GM23338 (cell line): Measurements from ENCODE around the gene GBF1. TPM values are rescaled to one million over a fixed set of nuclear protein-coding genes. Genes with fewer than 3 reads are reported as not detected.

Experiments used
- ATAC-seq: fragments of 200-7000 bp; cut with Tn5 transposase; 3 replicates; pipeline ENCODE4 v1.9.1; 2020
- DNase-seq: peaks from one replicate; pipeline ENCODE4 v3.0.0-alpha.2; 2015; ENCODE audit warnings: low spot score
- H2AFZ ChIP-seq: fragments of 200-600 bp; sonication (generic); 2 replicates; pipeline ENCODE4 v1.8.0; 2016; ENCODE audit warnings: antibody characterized with exemption, mild to moderate bottlenecking, moderate library complexity
- H3F3A ChIP-seq: fragments of 200-600 bp; sonication (generic); replicated peaks from 2 replicates; pipeline ENCODE4 v1.8.0; 2017; ENCODE audit warnings: antibody characterized with exemption, mixed run types, low read depth
- H3K27ac ChIP-seq: fragments of 200-600 bp; sonication (generic); 2 replicates; pipeline ENCODE4 v1.6.1; 2016; ENCODE audit warnings: low read depth
- H3K27me3 ChIP-seq: fragments of 200-600 bp; sonication (generic); 2 replicates; pipeline ENCODE4 v1.8.0; 2016; ENCODE audit warnings: mild to moderate bottlenecking, mixed run types, moderate library complexity; ENCODE audit not compliant: insufficient read depth
- H3K36me3 ChIP-seq: fragments of 200-600 bp; sonication (generic); 2 replicates; pipeline ENCODE4 v1.8.0; 2016; ENCODE audit warnings: mild to moderate bottlenecking; ENCODE audit not compliant: insufficient read depth
- H3K4me1 ChIP-seq: fragments of 200-600 bp; sonication (generic); 2 replicates; pipeline ENCODE4 v1.8.0; 2016; ENCODE audit warnings: mild to moderate bottlenecking, moderate library complexity; ENCODE audit not compliant: insufficient read depth
- H3K4me2 ChIP-seq: fragments of 200-600 bp; sonication (generic); 2 replicates; pipeline ENCODE4 v1.7.1; 2017; ENCODE audit warnings: mixed run types
- H3K4me3 ChIP-seq: fragments of 200-600 bp; sonication (generic); 2 replicates; pipeline ENCODE4 v1.6.1; 2016; ENCODE audit warnings: mixed run types
- H3K79me2 ChIP-seq: fragments of 200-600 bp; sonication (generic); replicated peaks from 2 replicates; pipeline ENCODE4 v1.8.0; 2017; ENCODE audit warnings: mild to moderate bottlenecking; ENCODE audit not compliant: insufficient read depth
- H3K9me2 ChIP-seq: fragments of 200-600 bp; sonication (generic); 2 replicates; pipeline ENCODE4 v1.8.0; 2017; ENCODE audit not compliant: insufficient read depth
- H4K20me1 ChIP-seq: fragments of 200-600 bp; sonication (generic); replicated peaks from 2 replicates; pipeline ENCODE4 v1.8.0; 2017; ENCODE audit warnings: mild to moderate bottlenecking; ENCODE audit not compliant: insufficient read depth
- H3K27ac Mint-ChIP-seq: 2 replicates; pipeline ENCODE4 v1.8.0; 2020; ENCODE audit warnings: inconsistent platforms, mild to moderate bottlenecking, moderate library complexity, mixed read lengths
- H3K27me3 Mint-ChIP-seq: 3 replicates; pipeline ENCODE4 v1.8.0; 2022; ENCODE audit warnings: low read depth, mild to moderate bottlenecking, moderate library complexity, mixed read lengths, inconsistent platforms; ENCODE audit not compliant: insufficient read depth, poor library complexity
- H3K36me3 Mint-ChIP-seq: 3 replicates; pipeline ENCODE4 v1.8.0; 2021; ENCODE audit warnings: low read depth, mild to moderate bottlenecking, inconsistent platforms, moderate library complexity, mixed read lengths
- H3K4me1 Mint-ChIP-seq: 3 replicates; pipeline ENCODE4 v1.8.0; 2020; ENCODE audit warnings: mild to moderate bottlenecking, inconsistent platforms, mixed read lengths
- H3K4me3 Mint-ChIP-seq: 3 replicates; pipeline ENCODE4 v1.8.0; 2021; ENCODE audit warnings: moderate library complexity, mild to moderate bottlenecking, inconsistent platforms, mixed read lengths
- H3K9me3 Mint-ChIP-seq: 3 replicates; pipeline ENCODE4 v1.8.0; 2020; ENCODE audit warnings: moderate library complexity, mild to moderate bottlenecking, inconsistent platforms, mixed read lengths
- CREB1 ChIP-seq: fragments of 250-450 bp; sonication (Bioruptor Pico); IDR thresholded peaks from 2 replicates; pipeline ENCODE4 v1.5.0; 2020; ENCODE audit warnings: low read depth, mild to moderate bottlenecking, moderate library complexity
- EZH2 ChIP-seq: fragments of 200-600 bp; sonication (generic); IDR thresholded peaks from one replicate; pipeline ENCODE4 v1.8.0; 2017; ENCODE audit warnings: antibody characterized with exemption, mild to moderate bottlenecking, low read depth; ENCODE audit not compliant: unreplicated experiment
- EZH2phosphoT487 ChIP-seq: fragments of 200-600 bp; sonication (generic); IDR thresholded peaks from one replicate; pipeline ENCODE4 v1.8.1; 2018; ENCODE audit warnings: antibody characterized with exemption; ENCODE audit not compliant: unreplicated experiment
- JUNB ChIP-seq: IDR thresholded peaks from one replicate; pipeline ENCODE4 v1.6.1; 2016; ENCODE audit warnings: antibody characterized with exemption; ENCODE audit not compliant: unreplicated experiment
- NANOG ChIP-seq: IDR thresholded peaks from 2 replicates; pipeline ENCODE4 v1.6.1; 2016; ENCODE audit warnings: antibody characterized with exemption, borderline replicate concordance
- POLR2AphosphoS5 ChIP-seq: IDR thresholded peaks from 2 replicates; pipeline ENCODE4 v1.6.1; 2016; ENCODE audit warnings: antibody characterized with exemption, low read depth
- STAT1 ChIP-seq: IDR thresholded peaks from one replicate; pipeline ENCODE4 v1.6.1; 2016; ENCODE audit warnings: antibody characterized with exemption; ENCODE audit not compliant: unreplicated experiment
- ZNF114 ChIP-seq: fragments of 250-450 bp; sonication (Bioruptor Pico); IDR thresholded peaks from 2 replicates; pipeline ENCODE4 v1.5.0; 2020; ENCODE audit warnings: mild to moderate bottlenecking, moderate library complexity
- ZNF331 ChIP-seq: fragments of 250-450 bp; sonication (Bioruptor Pico); IDR thresholded peaks from 2 replicates; pipeline ENCODE4 v1.5.0; 2020; ENCODE audit warnings: low read depth, mild to moderate bottlenecking, moderate library complexity
- polyA plus RNA-seq: library from polyadenylated mRNA; unstranded; fragments of >200 nt; fragmentation: Nextera tagmentation; extraction: Ambion mirVana; gene quantifications from 2 replicates; pipeline ENCODE4 v1.2.1, GENCODE V29; 2016
- total RNA-seq: library from RNA; depleted of rRNA; stranded (reverse); fragments of >200 nt; shearing (Covaris generic); gene quantifications from 2 replicates; pipeline ENCODE4 v1.2.3, GENCODE V29; 2014
- TF ChIP-seq, protein P1 (sequence below): IDR thresholded peaks from one replicate; pipeline ENCODE4 v1.6.1; 2018; ENCODE audit warnings: antibody characterized with exemption; ENCODE audit not compliant: unreplicated experiment
- TF ChIP-seq, protein P2 (sequence below): fragments of 250-450 bp; sonication (Bioruptor Pico); IDR thresholded peaks from 2 replicates; pipeline ENCODE4 v1.5.0; 2020; ENCODE audit warnings: mild to moderate bottlenecking, moderate library complexity
- TF ChIP-seq, protein P3 (sequence below): IDR thresholded peaks from 2 replicates; pipeline ENCODE4 v1.6.1; 2016; ENCODE audit warnings: antibody characterized with exemption
- TF ChIP-seq, protein P4 (sequence below), 2 experiments: fragments of 200-600 bp in 1 of 2; sonication (generic) in 1 of 2; conservative IDR thresholded peaks; 2 replicates each; pipeline versions ENCODE4 v1.5.1 to v1.6.1; 2016 to 2017; ENCODE audit warnings: antibody characterized with exemption in 2 of 2, low read depth in 2 of 2, mild to moderate bottlenecking in 2 of 2, moderate library complexity in 1 of 2

The GBF1 gene
- total and polyA plus RNA-seq, 2 experiments from 2014 or later = 6.5 to 27.2 TPM

DNA sequence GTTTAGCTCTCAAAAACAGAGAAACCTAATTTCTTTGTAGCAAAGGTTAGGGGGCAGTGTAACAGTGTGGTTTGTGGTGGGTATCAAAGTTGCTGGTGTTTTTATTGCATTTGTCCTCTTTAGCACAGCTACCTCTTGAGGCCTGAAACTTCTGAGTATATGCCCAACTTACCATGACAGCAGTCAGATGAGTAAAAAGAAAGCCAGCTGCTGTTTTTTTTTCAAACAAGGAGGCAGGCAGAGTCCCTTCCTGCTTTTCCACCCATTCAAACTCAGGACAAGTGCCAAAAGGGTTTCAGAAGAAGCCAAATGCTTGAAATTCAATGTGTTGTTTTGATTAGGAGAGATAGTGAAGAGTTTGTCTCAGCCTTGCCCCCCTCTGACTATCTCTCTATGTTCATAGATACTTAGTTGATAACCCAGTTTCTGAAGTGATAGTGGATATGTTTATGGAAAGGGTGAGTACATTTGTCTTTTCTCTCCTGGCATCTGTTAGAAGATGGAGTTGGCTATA is 23.1 kb downstream of the GBF1 start (continued):
- TF ChIP-seq, protein P1, sequence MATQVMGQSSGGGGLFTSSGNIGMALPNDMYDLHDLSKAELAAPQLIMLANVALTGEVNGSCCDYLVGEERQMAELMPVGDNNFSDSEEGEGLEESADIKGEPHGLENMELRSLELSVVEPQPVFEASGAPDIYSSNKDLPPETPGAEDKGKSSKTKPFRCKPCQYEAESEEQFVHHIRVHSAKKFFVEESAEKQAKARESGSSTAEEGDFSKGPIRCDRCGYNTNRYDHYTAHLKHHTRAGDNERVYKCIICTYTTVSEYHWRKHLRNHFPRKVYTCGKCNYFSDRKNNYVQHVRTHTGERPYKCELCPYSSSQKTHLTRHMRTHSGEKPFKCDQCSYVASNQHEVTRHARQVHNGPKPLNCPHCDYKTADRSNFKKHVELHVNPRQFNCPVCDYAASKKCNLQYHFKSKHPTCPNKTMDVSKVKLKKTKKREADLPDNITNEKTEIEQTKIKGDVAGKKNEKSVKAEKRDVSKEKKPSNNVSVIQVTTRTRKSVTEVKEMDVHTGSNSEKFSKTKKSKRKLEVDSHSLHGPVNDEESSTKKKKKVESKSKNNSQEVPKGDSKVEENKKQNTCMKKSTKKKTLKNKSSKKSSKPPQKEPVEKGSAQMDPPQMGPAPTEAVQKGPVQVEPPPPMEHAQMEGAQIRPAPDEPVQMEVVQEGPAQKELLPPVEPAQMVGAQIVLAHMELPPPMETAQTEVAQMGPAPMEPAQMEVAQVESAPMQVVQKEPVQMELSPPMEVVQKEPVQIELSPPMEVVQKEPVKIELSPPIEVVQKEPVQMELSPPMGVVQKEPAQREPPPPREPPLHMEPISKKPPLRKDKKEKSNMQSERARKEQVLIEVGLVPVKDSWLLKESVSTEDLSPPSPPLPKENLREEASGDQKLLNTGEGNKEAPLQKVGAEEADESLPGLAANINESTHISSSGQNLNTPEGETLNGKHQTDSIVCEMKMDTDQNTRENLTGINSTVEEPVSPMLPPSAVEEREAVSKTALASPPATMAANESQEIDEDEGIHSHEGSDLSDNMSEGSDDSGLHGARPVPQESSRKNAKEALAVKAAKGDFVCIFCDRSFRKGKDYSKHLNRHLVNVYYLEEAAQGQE = no peak

DNA sequence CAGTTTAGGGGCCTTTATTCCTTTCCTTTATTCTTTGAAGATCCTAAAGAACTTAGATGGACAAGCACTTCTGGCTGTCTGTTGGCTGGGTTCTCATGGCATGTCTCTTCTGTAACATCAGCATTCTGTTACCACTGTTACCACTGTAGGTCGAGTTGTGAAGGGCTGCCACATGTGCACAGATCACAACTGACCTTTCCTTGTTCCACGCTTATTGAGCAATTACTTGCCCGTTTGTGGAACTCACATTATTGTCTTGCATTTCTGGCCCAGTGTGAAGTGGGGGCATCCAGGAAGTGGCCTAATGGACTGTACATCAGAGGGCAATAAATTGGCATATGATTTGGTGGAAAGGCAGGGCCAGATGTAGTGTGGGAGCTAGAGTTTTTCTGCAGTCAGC is 23.7 kb downstream of the GBF1 start:
- Histone ChIP-seq H3K4me2 (no peak overlapping the region), H3K27me3 (no peaks in the 10 kb centered on the region), H3K4me1 (peaks cover 5% of the 10 kb centered on the region), H3K79me2 (peaks cover 11% of the 10 kb centered on the region), H4K20me1 (peaks cover 17% of the 10 kb centered on the region), H3K4me3 (no peak overlapping the region), H3K36me3 (no peaks in the 10 kb centered on the region), H3K9me2 (no peaks in the 10 kb centered on the region), H3F3A (no peaks in the 10 kb centered on the region), H2AFZ (no peak overlapping the region), H3K27ac (no peak overlapping the region)
- Mint-ChIP-seq H3K4me1 (peaks cover 4% of the 10 kb centered on the region; the same call in 2 of the 3 replicates), H3K4me3 (no peak overlapping the region), H3K36me3 (no peaks in the 10 kb centered on the region), H3K27me3 (no peaks in the 10 kb centered on the region), H3K27ac (no peak overlapping the region), H3K9me3 (no peaks in the 10 kb centered on the region)
- ATAC-seq (no peak), DNase-seq (no peak)
- TF ChIP-seq EZH2 = no peak
- no peak for TF ChIP-seq JUNB
- no peak for TF ChIP-seq STAT1
- TF ChIP-seq, protein P2, sequence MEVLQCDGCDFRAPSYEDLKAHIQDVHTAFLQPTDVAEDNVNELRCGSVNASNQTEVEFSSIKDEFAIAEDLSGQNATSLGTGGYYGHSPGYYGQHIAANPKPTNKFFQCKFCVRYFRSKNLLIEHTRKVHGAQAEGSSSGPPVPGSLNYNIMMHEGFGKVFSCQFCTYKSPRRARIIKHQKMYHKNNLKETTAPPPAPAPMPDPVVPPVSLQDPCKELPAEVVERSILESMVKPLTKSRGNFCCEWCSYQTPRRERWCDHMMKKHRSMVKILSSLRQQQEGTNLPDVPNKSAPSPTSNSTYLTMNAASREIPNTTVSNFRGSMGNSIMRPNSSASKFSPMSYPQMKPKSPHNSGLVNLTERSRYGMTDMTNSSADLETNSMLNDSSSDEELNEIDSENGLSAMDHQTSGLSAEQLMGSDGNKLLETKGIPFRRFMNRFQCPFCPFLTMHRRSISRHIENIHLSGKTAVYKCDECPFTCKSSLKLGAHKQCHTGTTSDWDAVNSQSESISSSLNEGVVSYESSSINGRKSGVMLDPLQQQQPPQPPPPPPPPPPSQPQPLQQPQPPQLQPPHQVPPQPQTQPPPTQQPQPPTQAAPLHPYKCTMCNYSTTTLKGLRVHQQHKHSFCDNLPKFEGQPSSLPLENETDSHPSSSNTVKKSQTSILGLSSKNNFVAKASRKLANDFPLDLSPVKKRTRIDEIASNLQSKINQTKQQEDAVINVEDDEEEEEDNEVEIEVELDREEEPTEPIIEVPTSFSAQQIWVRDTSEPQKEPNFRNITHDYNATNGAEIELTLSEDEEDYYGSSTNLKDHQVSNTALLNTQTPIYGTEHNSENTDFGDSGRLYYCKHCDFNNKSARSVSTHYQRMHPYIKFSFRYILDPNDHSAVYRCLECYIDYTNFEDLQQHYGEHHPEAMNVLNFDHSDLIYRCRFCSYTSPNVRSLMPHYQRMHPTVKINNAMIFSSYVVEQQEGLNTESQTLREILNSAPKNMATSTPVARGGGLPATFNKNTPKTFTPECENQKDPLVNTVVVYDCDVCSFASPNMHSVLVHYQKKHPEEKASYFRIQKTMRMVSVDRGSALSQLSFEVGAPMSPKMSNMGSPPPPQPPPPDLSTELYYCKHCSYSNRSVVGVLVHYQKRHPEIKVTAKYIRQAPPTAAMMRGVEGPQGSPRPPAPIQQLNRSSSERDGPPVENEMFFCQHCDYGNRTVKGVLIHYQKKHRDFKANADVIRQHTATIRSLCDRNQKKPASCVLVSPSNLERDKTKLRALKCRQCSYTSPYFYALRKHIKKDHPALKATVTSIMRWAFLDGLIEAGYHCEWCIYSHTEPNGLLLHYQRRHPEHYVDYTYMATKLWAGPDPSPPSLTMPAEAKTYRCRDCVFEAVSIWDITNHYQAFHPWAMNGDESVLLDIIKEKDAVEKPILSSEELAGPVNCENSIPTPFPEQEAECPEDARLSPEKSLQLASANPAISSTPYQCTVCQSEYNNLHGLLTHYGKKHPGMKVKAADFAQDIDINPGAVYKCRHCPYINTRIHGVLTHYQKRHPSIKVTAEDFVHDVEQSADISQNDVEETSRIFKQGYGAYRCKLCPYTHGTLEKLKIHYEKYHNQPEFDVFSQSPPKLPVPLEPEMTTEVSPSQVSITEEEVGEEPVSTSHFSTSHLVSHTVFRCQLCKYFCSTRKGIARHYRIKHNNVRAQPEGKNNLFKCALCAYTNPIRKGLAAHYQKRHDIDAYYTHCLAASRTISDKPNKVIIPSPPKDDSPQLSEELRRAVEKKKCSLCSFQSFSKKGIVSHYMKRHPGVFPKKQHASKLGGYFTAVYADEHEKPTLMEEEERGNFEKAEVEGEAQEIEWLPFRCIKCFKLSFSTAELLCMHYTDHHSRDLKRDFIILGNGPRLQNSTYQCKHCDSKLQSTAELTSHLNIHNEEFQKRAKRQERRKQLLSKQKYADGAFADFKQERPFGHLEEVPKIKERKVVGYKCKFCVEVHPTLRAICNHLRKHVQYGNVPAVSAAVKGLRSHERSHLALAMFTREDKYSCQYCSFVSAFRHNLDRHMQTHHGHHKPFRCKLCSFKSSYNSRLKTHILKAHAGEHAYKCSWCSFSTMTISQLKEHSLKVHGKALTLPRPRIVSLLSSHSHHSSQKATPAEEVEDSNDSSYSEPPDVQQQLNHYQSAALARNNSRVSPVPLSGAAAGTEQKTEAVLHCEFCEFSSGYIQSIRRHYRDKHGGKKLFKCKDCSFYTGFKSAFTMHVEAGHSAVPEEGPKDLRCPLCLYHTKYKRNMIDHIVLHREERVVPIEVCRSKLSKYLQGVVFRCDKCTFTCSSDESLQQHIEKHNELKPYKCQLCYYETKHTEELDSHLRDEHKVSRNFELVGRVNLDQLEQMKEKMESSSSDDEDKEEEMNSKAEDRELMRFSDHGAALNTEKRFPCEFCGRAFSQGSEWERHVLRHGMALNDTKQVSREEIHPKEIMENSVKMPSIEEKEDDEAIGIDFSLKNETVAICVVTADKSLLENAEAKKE (CRISPR knock-in tag) = no peak
- TF ChIP-seq ZNF114 (CRISPR knock-in tag) = no peak
- TF ChIP-seq ZNF331 = no peak
- no peak for TF ChIP-seq CREB1 (CRISPR knock-in tag)
- TF ChIP-seq EZH2phosphoT487 = no peak
- TF ChIP-seq, protein P3, sequence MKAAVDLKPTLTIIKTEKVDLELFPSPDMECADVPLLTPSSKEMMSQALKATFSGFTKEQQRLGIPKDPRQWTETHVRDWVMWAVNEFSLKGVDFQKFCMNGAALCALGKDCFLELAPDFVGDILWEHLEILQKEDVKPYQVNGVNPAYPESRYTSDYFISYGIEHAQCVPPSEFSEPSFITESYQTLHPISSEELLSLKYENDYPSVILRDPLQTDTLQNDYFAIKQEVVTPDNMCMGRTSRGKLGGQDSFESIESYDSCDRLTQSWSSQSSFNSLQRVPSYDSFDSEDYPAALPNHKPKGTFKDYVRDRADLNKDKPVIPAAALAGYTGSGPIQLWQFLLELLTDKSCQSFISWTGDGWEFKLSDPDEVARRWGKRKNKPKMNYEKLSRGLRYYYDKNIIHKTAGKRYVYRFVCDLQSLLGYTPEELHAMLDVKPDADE = no peak
- TF ChIP-seq, protein P4, sequence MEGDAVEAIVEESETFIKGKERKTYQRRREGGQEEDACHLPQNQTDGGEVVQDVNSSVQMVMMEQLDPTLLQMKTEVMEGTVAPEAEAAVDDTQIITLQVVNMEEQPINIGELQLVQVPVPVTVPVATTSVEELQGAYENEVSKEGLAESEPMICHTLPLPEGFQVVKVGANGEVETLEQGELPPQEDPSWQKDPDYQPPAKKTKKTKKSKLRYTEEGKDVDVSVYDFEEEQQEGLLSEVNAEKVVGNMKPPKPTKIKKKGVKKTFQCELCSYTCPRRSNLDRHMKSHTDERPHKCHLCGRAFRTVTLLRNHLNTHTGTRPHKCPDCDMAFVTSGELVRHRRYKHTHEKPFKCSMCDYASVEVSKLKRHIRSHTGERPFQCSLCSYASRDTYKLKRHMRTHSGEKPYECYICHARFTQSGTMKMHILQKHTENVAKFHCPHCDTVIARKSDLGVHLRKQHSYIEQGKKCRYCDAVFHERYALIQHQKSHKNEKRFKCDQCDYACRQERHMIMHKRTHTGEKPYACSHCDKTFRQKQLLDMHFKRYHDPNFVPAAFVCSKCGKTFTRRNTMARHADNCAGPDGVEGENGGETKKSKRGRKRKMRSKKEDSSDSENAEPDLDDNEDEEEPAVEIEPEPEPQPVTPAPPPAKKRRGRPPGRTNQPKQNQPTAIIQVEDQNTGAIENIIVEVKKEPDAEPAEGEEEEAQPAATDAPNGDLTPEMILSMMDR (conservative IDR thresholded peaks at IDR 0.05; ENCODE audit: low read depth in 2 of 2) = no peak
- TF ChIP-seq POLR2AphosphoS5 = no peak
- TF ChIP-seq NANOG = no peak
